SU-DHL-6 (cell line): ENCODE results near the gene HBEGF.

Experiments used
- EZH2phosphoT487 ChIP-seq: fragments of 200-600 bp; sonication (generic), shearing (Covaris generic); conservative IDR thresholded peaks from 2 replicates; pipeline ENCODE4 v1.6.1; 2018; ENCODE audit warnings: mild to moderate bottlenecking, antibody characterized with exemption, low read length, moderate library complexity, mixed read lengths
- TF ChIP-seq, protein P1 (sequence below): fragments of 200-600 bp; sonication (generic); IDR thresholded peaks from one replicate; pipeline ENCODE4 v1.5.1; 2017; ENCODE audit warnings: antibody characterized with exemption, mild to moderate bottlenecking, low read length, moderate library complexity; ENCODE audit not compliant: insufficient read depth, poor library complexity, severe bottlenecking

DNA sequence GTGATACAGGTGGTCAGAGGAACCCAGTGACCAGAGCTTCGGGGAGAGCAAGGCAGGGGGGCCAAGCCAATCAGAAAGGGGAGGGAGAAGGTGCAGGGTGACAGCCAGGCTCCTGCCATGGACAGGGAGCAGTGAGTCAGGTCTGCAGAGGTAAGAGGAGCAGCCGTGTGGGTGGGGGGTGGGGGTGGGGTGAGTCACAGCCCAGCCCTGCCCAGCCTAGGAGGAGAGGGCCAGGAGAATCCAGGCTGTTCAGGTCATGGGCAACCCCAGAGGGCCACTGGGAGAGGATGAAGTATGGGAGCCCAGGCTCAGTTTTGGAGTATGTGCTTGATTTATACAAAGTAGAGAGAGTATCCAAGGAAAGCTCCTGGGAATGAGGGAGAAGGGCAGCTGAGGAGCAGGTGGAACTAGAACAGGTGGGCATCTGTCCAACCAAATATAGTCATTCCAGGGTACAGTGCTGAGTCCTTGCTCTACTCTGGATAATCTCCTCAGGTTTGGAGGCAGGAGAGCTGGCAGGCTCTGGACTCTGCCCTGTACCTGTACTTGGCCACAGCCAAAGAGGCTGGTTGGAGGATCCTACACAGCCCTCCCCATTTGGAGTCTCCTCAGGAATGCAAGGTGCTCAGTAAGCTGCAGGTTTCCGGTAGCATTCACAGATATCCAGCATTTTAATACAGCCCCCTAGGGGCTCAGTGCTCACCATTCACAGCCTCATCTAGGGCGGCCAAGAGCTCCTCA is 1.6 kb downstream of the HBEGF start:
- TF ChIP-seq, protein P1, sequence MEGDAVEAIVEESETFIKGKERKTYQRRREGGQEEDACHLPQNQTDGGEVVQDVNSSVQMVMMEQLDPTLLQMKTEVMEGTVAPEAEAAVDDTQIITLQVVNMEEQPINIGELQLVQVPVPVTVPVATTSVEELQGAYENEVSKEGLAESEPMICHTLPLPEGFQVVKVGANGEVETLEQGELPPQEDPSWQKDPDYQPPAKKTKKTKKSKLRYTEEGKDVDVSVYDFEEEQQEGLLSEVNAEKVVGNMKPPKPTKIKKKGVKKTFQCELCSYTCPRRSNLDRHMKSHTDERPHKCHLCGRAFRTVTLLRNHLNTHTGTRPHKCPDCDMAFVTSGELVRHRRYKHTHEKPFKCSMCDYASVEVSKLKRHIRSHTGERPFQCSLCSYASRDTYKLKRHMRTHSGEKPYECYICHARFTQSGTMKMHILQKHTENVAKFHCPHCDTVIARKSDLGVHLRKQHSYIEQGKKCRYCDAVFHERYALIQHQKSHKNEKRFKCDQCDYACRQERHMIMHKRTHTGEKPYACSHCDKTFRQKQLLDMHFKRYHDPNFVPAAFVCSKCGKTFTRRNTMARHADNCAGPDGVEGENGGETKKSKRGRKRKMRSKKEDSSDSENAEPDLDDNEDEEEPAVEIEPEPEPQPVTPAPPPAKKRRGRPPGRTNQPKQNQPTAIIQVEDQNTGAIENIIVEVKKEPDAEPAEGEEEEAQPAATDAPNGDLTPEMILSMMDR, result no peak
- no peak for TF ChIP-seq EZH2phosphoT487
